NCI-H1436 treated with DMSO at 0.1 percent for 48 hours (cell line): ENCODE data around the gene PITPNM1.
"Not testable (repeated sequence)": the region's sequence is repeated elsewhere in the genome, so short reads cannot be mapped to it uniquely, and the experiment has no call there.

Experiments
- DNase-seq: peaks from one replicate; lab custom pipeline; 2025; lab: John Stamatoyannopoulos, UW

The PITPNM1 gene

GRCh38 chr11:67504950-67505581 lies at the start of gene PITPNM1:
Gene PITPNM1 (minus strand): TSS chr11:67505363. CDS start chr11:67504180, 1,183 bp downstream.
- DNase-seq: no peak

- DNase-seq: not testable (repeated sequence)
Measured at GRCh38 chr11:67551697-67552096, 46.5 kb upstream of the PITPNM1 start.

GRCh38 chr11:67551127-67551526 lies 46.0 kb upstream of the PITPNM1 start:
- DNase-seq: no peak

- DNase-seq: no peak
Measured at GRCh38 chr11:67548555-67549110, 43.5 kb upstream of the PITPNM1 start.

- not testable (repeated sequence) for DNase-seq
Measured at GRCh38 chr11:67548112-67548511, 42.9 kb upstream of the PITPNM1 start.

GRCh38 chr11:67545280-67545679 lies 40.1 kb upstream of the PITPNM1 start:
- no peak for DNase-seq

GRCh38 chr11:67544616-67545242 lies 39.6 kb upstream of the PITPNM1 start:
- DNase-seq: no peak

GRCh38 chr11:67543585-67543984 lies 38.4 kb upstream of the PITPNM1 start:
- DNase-seq: no peak

GRCh38 chr11:67542971-67543370 lies 37.8 kb upstream of the PITPNM1 start:
- no peak for DNase-seq

- DNase-seq: no peak
Measured at GRCh38 chr11:67542169-67542568, 37.0 kb upstream of the PITPNM1 start.

GRCh38 chr11:67541198-67541597 lies 36.0 kb upstream of the PITPNM1 start:
- no peak for DNase-seq

GRCh38 chr11:67539550-67539949 lies 34.4 kb upstream of the PITPNM1 start:
- no peak for DNase-seq

GRCh38 chr11:67538823-67539505 lies 33.8 kb upstream of the PITPNM1 start:
- DNase-seq: no peak

- no peak for DNase-seq
Measured at GRCh38 chr11:67538306-67538705, 33.1 kb upstream of the PITPNM1 start.

- no peak for DNase-seq
Measured at GRCh38 chr11:67535561-67535960, 30.4 kb upstream of the PITPNM1 start.

- no peak for DNase-seq
Measured at GRCh38 chr11:67534070-67534679, 29.0 kb upstream of the PITPNM1 start.

- no peak for DNase-seq
Measured at GRCh38 chr11:67532889-67533288, 27.7 kb upstream of the PITPNM1 start.

GRCh38 chr11:67530282-67530592 lies 25.1 kb upstream of the PITPNM1 start:
- no peak for DNase-seq

- no peak for DNase-seq
Measured at GRCh38 chr11:67528376-67528775, 23.2 kb upstream of the PITPNM1 start.

GRCh38 chr11:67525275-67525976 lies 20.3 kb upstream of the PITPNM1 start:
- no peak for DNase-seq

- DNase-seq: no peak
Measured at GRCh38 chr11:67524480-67524808, 19.3 kb upstream of the PITPNM1 start.
